GM18511 (cell line): ENCODE measurements around the gene UGT2B15.

Experiments
- ATAC-seq: cut with Tn5 transposase; IDR thresholded peaks from one replicate; pipeline ENCODE4 v1.9.1; 2021; ENCODE audit warnings: mild to moderate bottlenecking, moderate library complexity; ENCODE audit not compliant: unreplicated experiment

Gene UGT2B15

GRCh38 chr4:68656445-68656973 is 13.9 kb downstream of the UGT2B15 start:
- peak; percentile 44 for ATAC-seq

GRCh38 chr4:68655764-68656444 is 14.5 kb downstream of the UGT2B15 start:
- ATAC-seq = peak; percentile 26

- ATAC-seq = no peak
Observed at GRCh38 chr4:68654946-68655721, 15.3 kb downstream of the UGT2B15 start.

GRCh38 chr4:68651932-68652331 is 18.5 kb downstream of the UGT2B15 start:
- ATAC-seq = no peak

GRCh38 chr4:68630371-68630770 is 40.1 kb downstream of the UGT2B15 start:
- ATAC-seq = no peak

- ATAC-seq = peak; percentile 88
Observed at GRCh38 chr4:68622731-68623130, 47.7 kb downstream of the UGT2B15 start.

- ATAC-seq = peak; percentile 90
Observed at GRCh38 chr4:68617003-68617698, 53.3 kb downstream of the UGT2B15 start.

- no peak for ATAC-seq
Observed at GRCh38 chr4:68615699-68616422, 54.6 kb downstream of the UGT2B15 start.

- no peak for ATAC-seq
Observed at GRCh38 chr4:68613752-68614151, 56.7 kb downstream of the UGT2B15 start.

GRCh38 chr4:68606240-68606639 is 64.2 kb downstream of the UGT2B15 start:
- ATAC-seq = no peak

- ATAC-seq = no peak
Observed at GRCh38 chr4:68599150-68599549, 71.3 kb downstream of the UGT2B15 start.

- ATAC-seq = no peak
Observed at GRCh38 chr4:68597482-68597881, 73.0 kb downstream of the UGT2B15 start.
